DND-41 (cell line): Measurements from ENCODE around the gene LPAR3.

Experiments used
- CTCF ChIP-seq: IDR thresholded peaks from 2 replicates; pipeline ENCODE4 v1.5.1; 2012; ENCODE audit warnings: borderline replicate concordance, low read length, moderate library complexity, mild to moderate bottlenecking; ENCODE audit not compliant: poor library complexity, severe bottlenecking; ENCODE audit errors: extremely low read depth
- EZH2 ChIP-seq: IDR thresholded peaks from 3 replicates; pipeline ENCODE4 v1.6.1; 2012; ENCODE audit warnings: borderline replicate concordance, low read depth, mild to moderate bottlenecking, moderate library complexity, low read length, inconsistent platforms; ENCODE audit not compliant: severe bottlenecking

GRCh38 chr1:84929581-84929980, 36.6 kb upstream of the LPAR3 start:
- TF ChIP-seq EZH2 (no peak), CTCF (no peak)
